Neural cell (in vitro differentiated cells): Measurements from ENCODE around the gene LRIT1.

Experiments used
- EP300 ChIP-seq: fragments of 450-650 bp; conservative IDR thresholded peaks from 2 replicates; pipeline ENCODE4 v1.6.1; 2014; ENCODE audit warnings: antibody characterized with exemption, mild to moderate bottlenecking, moderate library complexity; ENCODE audit not compliant: poor library complexity, severe bottlenecking
- EZH2 ChIP-seq: fragments of 200-600, 300-800 bp; shearing (Covaris generic), sonication (generic); IDR thresholded peaks from 2 replicates; pipeline ENCODE4 v1.6.1; 2014; ENCODE audit warnings: antibody characterized with exemption, low read length, borderline replicate concordance, mild to moderate bottlenecking; ENCODE audit not compliant: insufficient read depth, poor library complexity, severe bottlenecking
- MXI1 ChIP-seq: fragments of 450-650 bp; conservative IDR thresholded peaks from 2 replicates; pipeline ENCODE4 v1.6.1; 2014; ENCODE audit warnings: antibody characterized with exemption, mild to moderate bottlenecking; ENCODE audit not compliant: poor library complexity, severe bottlenecking
- POLR2AphosphoS5 ChIP-seq: IDR thresholded peaks from 2 replicates; pipeline ENCODE4 v1.6.1; 2012
- RAD21 ChIP-seq: fragments of 450-650 bp; conservative IDR thresholded peaks from 2 replicates; pipeline ENCODE4 v1.6.1; 2014; ENCODE audit warnings: antibody characterized with exemption, mild to moderate bottlenecking, moderate library complexity
- SMC3 ChIP-seq: fragments of 450-650 bp; conservative IDR thresholded peaks from 2 replicates; pipeline ENCODE4 v1.6.1; 2014; ENCODE audit warnings: antibody characterized with exemption, mild to moderate bottlenecking, moderate library complexity; ENCODE audit not compliant: poor library complexity
- TAF1 ChIP-seq: IDR thresholded peaks from 2 replicates; pipeline ENCODE4 v1.6.1; 2012; ENCODE audit warnings: low read depth
- TF ChIP-seq, protein P1 (sequence below): IDR thresholded peaks from 2 replicates; pipeline ENCODE4 v1.6.1; 2012; ENCODE audit warnings: borderline replicate concordance
- TF ChIP-seq, protein P2 (sequence below): fragments of 450-650 bp; IDR thresholded peaks from 2 replicates; pipeline ENCODE4 v1.5.1; 2014; ENCODE audit warnings: antibody characterized with exemption, mild to moderate bottlenecking, moderate library complexity; ENCODE audit not compliant: poor library complexity, severe bottlenecking

GRCh38 chr10:84188815-84189214 is 52.5 kb downstream of the LRIT1 start:
- TF ChIP-seq, protein P1, sequence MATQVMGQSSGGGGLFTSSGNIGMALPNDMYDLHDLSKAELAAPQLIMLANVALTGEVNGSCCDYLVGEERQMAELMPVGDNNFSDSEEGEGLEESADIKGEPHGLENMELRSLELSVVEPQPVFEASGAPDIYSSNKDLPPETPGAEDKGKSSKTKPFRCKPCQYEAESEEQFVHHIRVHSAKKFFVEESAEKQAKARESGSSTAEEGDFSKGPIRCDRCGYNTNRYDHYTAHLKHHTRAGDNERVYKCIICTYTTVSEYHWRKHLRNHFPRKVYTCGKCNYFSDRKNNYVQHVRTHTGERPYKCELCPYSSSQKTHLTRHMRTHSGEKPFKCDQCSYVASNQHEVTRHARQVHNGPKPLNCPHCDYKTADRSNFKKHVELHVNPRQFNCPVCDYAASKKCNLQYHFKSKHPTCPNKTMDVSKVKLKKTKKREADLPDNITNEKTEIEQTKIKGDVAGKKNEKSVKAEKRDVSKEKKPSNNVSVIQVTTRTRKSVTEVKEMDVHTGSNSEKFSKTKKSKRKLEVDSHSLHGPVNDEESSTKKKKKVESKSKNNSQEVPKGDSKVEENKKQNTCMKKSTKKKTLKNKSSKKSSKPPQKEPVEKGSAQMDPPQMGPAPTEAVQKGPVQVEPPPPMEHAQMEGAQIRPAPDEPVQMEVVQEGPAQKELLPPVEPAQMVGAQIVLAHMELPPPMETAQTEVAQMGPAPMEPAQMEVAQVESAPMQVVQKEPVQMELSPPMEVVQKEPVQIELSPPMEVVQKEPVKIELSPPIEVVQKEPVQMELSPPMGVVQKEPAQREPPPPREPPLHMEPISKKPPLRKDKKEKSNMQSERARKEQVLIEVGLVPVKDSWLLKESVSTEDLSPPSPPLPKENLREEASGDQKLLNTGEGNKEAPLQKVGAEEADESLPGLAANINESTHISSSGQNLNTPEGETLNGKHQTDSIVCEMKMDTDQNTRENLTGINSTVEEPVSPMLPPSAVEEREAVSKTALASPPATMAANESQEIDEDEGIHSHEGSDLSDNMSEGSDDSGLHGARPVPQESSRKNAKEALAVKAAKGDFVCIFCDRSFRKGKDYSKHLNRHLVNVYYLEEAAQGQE, result no peak
- TF ChIP-seq, protein P2, sequence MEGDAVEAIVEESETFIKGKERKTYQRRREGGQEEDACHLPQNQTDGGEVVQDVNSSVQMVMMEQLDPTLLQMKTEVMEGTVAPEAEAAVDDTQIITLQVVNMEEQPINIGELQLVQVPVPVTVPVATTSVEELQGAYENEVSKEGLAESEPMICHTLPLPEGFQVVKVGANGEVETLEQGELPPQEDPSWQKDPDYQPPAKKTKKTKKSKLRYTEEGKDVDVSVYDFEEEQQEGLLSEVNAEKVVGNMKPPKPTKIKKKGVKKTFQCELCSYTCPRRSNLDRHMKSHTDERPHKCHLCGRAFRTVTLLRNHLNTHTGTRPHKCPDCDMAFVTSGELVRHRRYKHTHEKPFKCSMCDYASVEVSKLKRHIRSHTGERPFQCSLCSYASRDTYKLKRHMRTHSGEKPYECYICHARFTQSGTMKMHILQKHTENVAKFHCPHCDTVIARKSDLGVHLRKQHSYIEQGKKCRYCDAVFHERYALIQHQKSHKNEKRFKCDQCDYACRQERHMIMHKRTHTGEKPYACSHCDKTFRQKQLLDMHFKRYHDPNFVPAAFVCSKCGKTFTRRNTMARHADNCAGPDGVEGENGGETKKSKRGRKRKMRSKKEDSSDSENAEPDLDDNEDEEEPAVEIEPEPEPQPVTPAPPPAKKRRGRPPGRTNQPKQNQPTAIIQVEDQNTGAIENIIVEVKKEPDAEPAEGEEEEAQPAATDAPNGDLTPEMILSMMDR, result no peak
- TF ChIP-seq TAF1, result no peak
- TF ChIP-seq EZH2, result no peak
- TF ChIP-seq POLR2AphosphoS5, result no peak
- no peak for TF ChIP-seq RAD21
- TF ChIP-seq MXI1, result no peak
- no peak for TF ChIP-seq EP300
- TF ChIP-seq SMC3, result no peak
